Fibroblast of skin of left biceps (primary cell): ENCODE results near the gene SAMD10.
"Not testable (repeated sequence)": the region's sequence is repeated elsewhere in the genome, so short reads cannot be mapped to it uniquely, and the experiment has no call there.

Source experiments
- DNase-seq, 2 experiments: peaks; one replicate each; pipeline ENCODE4 v3.0.0-alpha.2; 2013; ENCODE audit warnings: low read depth in 2 of 2

SAMD10 gene

GRCh38 chr20:63968928-63969760, 10.3 kb downstream of the SAMD10 start:
- no peak for DNase-seq

GRCh38 chr20:63968136-63968927, 11.1 kb downstream of the SAMD10 start:
- no peak for DNase-seq

GRCh38 chr20:63967330-63968135, 11.9 kb downstream of the SAMD10 start:
- DNase-seq: no peak

GRCh38 chr20:63966944-63967322, 12.5 kb downstream of the SAMD10 start:
- no peak for DNase-seq

- no peak for DNase-seq
Measured at GRCh38 chr20:63966172-63966943, 13.1 kb downstream of the SAMD10 start.

GRCh38 chr20:63964412-63964811, 15.0 kb downstream of the SAMD10 start:
- no peak for DNase-seq

- no peak for DNase-seq
Measured at GRCh38 chr20:63963784-63964301, 15.6 kb downstream of the SAMD10 start.

- DNase-seq: no peak
Measured at GRCh38 chr20:63963348-63963741, 16.1 kb downstream of the SAMD10 start.

- DNase-seq: no peak
Measured at GRCh38 chr20:63962426-63963347, 16.8 kb downstream of the SAMD10 start.

- no peak for DNase-seq
Measured at GRCh38 chr20:63961664-63962425, 17.6 kb downstream of the SAMD10 start.

GRCh38 chr20:63960654-63961621, 18.5 kb downstream of the SAMD10 start:
- DNase-seq: not testable (repeated sequence)

- no peak for DNase-seq
Measured at GRCh38 chr20:63959699-63960075, 19.8 kb downstream of the SAMD10 start.

- no peak for DNase-seq
Measured at GRCh38 chr20:63958964-63959698, 20.3 kb downstream of the SAMD10 start.

GRCh38 chr20:63958471-63958870, 21.0 kb downstream of the SAMD10 start:
- no peak for DNase-seq

GRCh38 chr20:63957690-63958441, 21.6 kb downstream of the SAMD10 start:
- DNase-seq: no peak

- no peak for DNase-seq
Measured at GRCh38 chr20:63957004-63957689, 22.3 kb downstream of the SAMD10 start.
